ENCODE measurements around the gene FEN1.

Gene FEN1

DNA sequence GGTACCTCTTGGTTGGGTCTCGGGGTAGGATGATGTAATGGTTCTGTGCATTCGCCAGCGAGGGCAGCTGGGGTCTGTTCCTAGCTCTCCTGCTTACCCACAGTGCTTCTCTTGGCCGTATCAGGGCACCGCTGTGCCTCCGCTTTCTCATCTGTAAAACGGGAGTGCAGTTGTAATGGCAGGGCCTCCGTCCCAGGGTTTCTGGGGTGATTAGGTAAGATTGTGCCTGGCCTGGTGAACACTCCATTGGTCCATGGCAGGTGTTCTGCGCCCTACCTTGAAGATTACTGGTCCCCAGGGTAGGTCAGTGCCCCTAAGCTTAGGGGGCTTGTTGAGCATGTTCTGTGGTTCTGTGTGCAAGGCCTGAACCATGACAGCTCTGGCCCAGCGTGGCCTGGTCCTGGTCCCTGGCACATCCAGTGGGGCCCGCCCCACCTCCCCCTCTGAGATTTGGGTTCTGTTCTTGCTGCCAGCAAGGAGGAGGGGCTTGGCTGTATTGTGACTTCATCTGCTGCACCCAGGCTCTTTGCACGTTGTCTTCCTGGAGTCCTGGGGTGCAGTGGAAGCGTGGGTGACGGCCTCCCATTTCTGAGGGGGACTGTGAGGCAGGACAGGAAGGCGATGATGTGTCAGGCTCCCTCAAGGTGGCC is 35.4 kb upstream of the FEN1 start:
- no peak for DNase-seq (ENCODE audit: low read depth in 1 of 2, low spot score in 1 of 2)

DNA sequence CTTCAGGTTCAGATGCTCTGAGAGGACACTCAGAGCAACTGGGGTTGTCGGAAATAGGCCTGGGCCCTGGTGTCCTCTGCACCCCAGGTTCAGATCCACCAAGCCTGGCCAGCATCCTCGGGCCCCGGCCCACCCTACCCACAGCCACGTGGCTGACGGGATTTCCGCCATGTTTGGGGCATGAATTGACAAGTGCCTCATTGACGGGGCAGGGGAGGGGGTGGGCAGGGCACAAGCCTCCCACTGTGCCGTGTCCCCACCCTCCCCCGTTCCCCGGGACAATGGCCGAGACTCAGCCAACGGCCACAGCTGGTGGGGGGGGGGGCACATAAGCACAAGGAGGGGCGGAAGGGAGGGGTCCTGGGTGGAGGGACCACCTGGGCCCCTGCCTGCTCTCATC is 31.8 kb upstream of the FEN1 start:
- no peak for DNase-seq (ENCODE audit: low read depth in 1 of 2, low spot score in 1 of 2)

DNA sequence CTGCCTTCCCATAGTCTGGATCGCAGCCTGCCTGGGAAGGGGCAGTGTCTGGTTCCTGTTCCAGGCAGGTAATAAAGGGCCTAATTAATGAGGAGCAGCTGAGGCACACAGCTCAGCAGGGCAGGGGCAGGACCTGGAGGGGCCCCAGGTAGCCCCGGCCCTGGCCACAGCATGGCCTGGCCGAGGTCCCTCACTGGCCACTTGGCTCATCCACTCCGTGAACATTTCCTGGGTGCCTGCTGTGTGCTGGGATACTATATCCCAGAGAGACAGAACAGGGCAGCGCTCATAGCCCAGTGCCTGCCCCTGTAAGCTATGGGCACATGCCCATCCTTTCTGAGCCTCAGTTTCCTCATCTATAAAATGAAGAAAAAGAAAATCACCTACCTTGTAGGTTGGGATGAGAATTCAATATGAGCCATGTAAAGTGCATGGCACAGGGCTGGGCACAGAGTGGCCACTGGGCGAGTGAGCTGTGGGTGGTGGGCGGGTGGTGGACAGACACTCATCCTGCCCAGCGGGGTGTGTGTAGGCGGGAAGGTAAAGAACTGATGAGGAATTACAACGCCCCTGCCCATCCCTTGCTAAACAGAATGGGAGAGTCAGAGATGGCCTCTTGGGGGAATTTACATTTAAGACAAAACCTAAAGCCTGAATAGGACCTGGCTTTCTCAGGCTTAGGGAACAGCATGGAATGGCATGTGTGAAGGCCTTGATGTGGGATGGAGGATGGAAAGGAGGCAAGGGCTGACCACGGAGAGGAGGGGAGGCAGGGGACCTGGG is 31.1 kb upstream of the FEN1 start:
- DNase-seq (ENCODE audit: low read depth in 1 of 2, low spot score in 1 of 2), result no peak

GRCh38 chr11:61762223-61762615 is 30.5 kb upstream of the FEN1 start:
- no peak for DNase-seq (ENCODE audit: low read depth in 1 of 2, low spot score in 1 of 2)

DNA sequence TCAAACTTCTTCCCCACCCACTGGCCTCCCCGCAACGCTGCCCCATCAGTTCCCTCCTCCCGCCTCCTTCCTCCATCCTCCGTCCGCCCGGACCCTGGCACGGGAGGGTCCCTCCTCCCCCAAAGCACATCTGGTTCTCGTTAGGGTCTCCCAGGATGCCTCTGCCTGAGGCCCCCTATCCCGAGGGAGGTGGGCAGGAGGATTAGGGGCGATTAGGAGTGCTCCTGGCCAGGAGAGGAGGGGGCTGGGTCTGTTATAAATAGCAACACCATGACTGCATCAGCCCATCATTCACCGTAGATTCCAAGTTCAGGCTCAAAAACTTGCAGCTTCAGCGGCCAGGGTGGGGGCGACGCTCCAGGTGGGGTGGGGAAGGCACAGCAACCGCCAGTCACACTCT is 29.9 kb upstream of the FEN1 start:
- DNase-seq (ENCODE audit: low read depth in 1 of 2, low spot score in 1 of 2), result no peak

DNA sequence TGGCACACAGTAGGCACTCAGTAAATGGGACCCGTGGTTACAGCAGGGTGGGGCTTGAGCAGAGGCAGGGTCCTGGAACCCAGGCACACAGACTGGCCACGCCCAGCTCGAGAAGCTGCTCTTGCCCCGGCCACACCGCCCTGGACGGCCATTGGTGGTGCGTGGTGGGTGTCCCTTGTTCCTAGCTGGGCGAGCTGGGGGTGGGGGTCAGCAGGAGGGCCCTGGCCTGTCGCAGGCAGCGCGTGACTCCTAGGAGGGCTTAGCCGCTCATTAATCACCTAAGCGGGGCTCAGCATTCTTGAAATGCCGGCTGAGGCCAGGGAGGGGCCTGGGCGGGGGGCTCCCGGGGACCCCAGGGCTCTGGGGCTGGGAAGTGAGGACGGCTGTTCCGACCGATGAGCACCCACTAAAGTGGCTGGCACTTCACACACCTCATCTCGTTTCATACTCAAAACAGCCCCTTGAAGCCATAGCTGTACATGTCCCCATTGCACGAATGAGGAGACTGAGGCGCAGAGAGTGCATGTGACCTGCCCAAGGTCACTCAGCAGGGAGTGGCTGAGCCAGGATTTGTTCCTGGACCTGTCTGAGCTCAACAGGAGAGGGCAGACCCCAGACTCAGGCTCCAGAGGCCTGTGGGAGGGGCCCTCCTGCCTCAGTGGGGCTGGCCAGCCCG is 28.6 kb upstream of the FEN1 start:
- no peak for DNase-seq (ENCODE audit: low read depth in 1 of 2, low spot score in 1 of 2)

GRCh38 chr11:61764606-61765260 is 28.0 kb upstream of the FEN1 start:
- DNase-seq (ENCODE audit: low read depth in 1 of 2, low spot score in 1 of 2), result no peak

DNA sequence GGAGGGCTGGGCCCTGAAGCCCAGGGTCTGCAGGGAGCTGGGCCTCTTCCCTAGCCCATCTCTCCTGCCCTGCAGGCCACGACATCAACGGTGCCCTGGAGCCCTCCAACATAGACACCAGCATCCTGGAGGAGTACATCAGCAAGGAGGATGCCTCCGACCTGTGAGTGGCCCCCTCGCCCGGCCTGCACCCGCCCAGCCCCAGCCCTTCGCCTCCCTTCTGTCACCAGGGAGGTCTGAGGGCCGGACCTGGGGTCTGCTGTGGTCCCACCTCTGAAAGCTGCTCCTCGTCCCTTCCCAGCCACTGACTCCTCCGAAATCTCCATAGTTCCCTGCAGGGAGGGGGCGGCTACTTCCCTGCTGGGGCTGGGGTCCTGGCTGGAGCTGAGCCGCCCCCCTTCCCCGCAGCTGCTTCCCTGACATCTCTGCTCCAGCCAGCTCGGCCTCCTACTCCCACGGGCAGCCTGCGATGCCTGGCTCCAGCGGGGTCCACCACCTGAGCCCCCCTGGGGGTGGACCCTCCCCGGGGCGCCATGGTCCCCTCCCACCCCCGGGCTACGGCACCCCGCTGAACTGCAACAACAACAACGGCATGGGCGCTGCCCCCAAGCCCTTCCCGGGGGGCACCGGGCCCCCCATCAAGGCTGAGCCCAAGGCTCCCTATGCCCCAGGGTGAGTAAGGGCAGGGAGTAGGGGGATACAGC is 27.0 kb upstream of the FEN1 start:
- DNase-seq (ENCODE audit: low read depth in 1 of 2, low spot score in 1 of 2), result no peak

GRCh38 chr11:61766353-61766841 is 26.3 kb upstream of the FEN1 start:
- DNase-seq (ENCODE audit: low read depth in 1 of 2, low spot score in 1 of 2), result no peak

GRCh38 chr11:61768376-61769076 is 24.2 kb upstream of the FEN1 start:
- no peak for DNase-seq (ENCODE audit: low read depth in 1 of 2, low spot score in 1 of 2)

DNA sequence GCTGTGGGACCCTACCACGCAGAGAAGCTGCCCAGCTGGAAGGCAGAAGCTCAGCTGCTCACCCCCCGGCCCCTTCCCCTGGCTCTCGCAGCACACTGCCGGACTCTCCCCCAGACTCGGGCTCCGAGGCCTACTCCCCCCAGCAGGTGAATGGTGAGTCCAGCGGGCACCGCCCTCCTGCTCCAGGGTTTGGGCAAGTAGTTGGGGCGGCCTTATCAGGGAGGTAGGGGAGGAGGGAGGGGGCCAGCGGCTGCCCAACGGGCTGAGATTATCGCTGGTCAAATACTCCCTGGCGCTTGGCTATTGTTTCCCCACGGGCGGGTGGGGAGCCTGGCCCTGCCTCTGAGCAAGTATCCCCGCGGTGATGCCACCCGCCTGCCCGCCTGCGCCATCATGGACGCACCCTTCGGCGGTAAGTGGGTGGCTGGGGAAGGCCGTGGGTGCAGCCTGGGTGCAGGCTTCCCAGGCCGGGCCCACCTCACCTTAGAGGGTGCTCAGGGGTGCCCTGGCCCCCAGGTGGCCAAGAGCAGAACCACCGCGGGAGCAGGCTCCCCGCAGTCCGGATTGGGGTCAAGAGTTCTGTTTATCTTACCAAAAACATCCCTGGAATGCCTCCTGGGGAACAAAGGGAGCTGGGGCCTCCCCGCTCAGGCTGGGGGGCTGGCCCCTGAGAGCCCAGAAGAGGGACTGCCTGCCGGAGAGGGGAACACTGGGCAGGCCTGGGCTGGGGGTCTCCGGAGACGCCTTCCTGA is 23.4 kb upstream of the FEN1 start:
- DNase-seq (ENCODE audit: low read depth in 1 of 2, low spot score in 1 of 2), result no peak

- no peak for DNase-seq (ENCODE audit: low read depth in 1 of 2, low spot score in 1 of 2)
Observed at GRCh38 chr11:61769946-61770683, 22.6 kb upstream of the FEN1 start.

GRCh38 chr11:61771195-61771894 is 21.4 kb upstream of the FEN1 start:
- DNase-seq (ENCODE audit: low read depth in 1 of 2, low spot score in 1 of 2), result no peak

DNA sequence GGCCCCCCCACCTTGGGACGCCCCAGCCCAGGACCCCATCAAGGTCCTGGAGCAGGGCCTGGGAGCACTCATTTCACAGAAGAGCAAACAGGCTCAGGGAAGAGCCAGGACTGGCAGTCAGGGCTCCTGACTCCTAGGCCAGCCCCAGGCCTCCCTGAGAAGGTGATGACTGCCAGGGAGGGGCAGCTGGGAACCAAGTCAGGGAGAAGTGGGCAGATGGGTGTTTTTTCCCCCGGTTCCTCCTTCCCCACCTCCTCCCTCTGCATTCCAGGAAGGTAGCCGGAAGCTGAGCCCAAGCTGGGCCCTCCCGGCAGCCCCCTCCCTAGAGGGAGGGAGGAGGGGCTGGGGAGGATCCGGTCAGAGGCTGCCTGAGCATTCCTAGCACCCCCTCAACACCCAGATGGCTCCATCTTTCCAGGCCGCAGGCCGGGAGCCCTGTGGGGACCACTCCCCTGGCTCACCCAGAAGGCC is 20.7 kb upstream of the FEN1 start:
- no peak for DNase-seq (ENCODE audit: low read depth in 1 of 2, low spot score in 1 of 2)

- no peak for DNase-seq (ENCODE audit: low read depth in 1 of 2, low spot score in 1 of 2)
Observed at GRCh38 chr11:61773356-61773755, 19.4 kb upstream of the FEN1 start.

DNA sequence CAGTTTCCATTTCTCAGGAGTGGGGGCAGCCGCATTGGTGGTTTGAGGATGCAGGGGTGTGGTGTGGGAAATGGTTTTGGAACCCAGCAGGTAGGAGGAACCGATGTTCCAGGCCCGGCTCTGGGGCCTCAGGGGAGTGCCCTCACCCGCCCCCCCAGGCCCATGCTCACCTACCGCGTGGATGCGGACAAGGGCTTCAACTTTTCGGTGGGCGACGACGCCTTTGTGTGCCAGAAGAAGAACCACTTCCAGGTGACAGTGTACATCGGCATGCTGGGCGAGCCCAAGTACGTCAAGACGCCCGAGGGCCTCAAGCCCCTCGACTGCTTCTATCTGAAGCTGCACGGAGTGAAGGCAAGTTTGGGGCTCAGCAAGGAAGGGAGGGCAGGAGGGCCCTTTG is 18.9 kb upstream of the FEN1 start:
- DNase-seq (ENCODE audit: low read depth in 1 of 2, low spot score in 1 of 2), result no peak

DNA sequence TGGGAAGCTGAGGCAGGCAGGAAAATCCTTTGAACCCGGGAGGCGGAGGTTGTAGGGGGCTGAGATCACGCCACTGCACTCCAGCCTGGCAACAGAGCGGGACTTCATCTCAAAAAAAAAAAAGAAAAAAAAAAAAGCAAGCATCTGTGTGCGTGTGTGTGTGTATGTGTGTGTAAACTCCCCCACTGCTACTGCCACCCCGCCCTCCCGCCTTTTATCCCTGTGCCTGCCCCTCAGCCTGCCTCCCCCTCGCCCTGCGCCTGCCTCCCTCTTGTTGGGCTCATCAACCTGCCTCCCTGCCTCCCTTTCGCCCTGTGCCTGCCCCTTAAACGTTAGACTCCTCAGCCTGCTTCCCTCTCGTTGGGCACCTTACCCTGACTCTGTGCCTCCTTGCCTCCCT is 18.3 kb upstream of the FEN1 start:
- DNase-seq (ENCODE audit: low read depth in 1 of 2, low spot score in 1 of 2), result no peak

GRCh38 chr11:61775106-61775505 is 17.6 kb upstream of the FEN1 start:
- DNase-seq (ENCODE audit: low read depth in 1 of 2, low spot score in 1 of 2), result no peak
